ENCODE results near the gene VPS9D1.
"Not testable (repeated sequence)": the region's sequence is repeated elsewhere in the genome, so short reads cannot be mapped to it uniquely, and the experiment has no call there.

The VPS9D1 gene

GRCh38 chr16:89700100-89700648, 20.5 kb downstream of the VPS9D1 start:
- no peak for DNase-seq (ENCODE audit: low read depth, low spot score)
- Histone ChIP-seq H3K9me3 (ENCODE audit: low read depth, low read length) (no peaks in the 10 kb centered on the region), H3K27ac (no peak overlapping the region), H3K4me3 (peak overlapping the region; percentile 79), H3K36me3 (ENCODE audit: insufficient read depth, low read length) (no peaks in the 10 kb centered on the region), H3K9ac (ENCODE audit: insufficient read length) (no peak overlapping the region)
- TF ChIP-seq FOXP2 (optimal IDR thresholded peaks at IDR 0.05; ENCODE audit: control extremely low read depth, extremely low read length, insufficient read depth) (no peak), POLR2AphosphoS5 (IDR thresholded peaks at IDR 0.05; ENCODE audit: borderline replicate concordance, low read depth, low read length) (no peak), EZH2 (IDR thresholded peaks at IDR 0.05) (no peak)

DNA sequence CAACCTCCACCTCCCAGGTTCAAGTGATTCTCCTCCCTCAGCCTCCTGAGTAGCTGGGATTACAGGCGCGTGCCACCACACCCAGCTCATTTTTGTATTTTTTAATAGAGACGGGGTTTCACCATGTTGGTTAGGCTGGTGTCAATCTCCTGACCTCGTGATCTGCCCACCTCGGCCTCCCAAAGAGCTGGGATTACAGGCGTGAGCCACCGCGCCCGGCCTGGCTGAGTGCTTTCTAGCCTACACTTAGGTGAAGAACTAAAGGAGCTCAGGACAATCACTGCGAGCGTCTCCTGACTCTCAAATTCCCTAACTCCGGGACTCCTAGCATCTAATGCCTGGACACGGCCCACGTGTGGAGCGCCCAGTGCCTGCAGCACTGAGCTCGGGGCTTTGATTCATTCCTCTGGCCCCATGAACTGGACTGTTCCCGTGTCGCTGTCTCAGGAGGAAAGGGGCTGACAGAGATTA, 21.0 kb downstream of the VPS9D1 start:
- not testable (repeated sequence) for H3K9me3 ChIP-seq (ENCODE audit: low read depth, low read length)

DNA sequence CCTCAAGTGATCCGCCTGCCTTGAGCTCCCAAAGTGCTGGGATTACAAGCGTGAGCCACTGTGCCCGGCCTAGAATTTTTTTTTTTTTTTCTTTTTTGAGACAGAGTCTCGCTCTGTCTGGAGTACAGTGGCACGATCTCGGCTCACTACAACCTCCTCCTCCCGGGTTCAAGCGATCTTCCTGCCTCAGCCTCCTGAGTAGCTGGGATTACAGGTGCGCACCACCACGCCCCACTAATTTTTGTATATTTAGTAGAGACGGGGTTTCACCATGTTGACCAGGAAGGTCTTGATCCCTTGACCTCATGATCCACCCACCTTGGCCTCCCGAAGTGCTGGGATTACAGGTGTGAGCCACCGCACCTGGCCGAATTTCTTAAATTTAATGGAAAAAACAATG, 22.0 kb downstream of the VPS9D1 start:
- H3K27ac ChIP-seq; H3K9ac ChIP-seq (ENCODE audit: insufficient read length); H3K36me3 ChIP-seq (ENCODE audit: insufficient read depth, low read length); H3K9me3 ChIP-seq (ENCODE audit: low read depth, low read length); DNase-seq (ENCODE audit: low read depth, low spot score); H3K4me3 ChIP-seq: not testable (repeated sequence)

More for the DNA sequence above, 21.0 kb downstream of the VPS9D1 start:
- not testable (repeated sequence) for H3K36me3 ChIP-seq (ENCODE audit: insufficient read depth, low read length); H3K9ac ChIP-seq (ENCODE audit: insufficient read length); H3K27ac ChIP-seq; DNase-seq (ENCODE audit: low read depth, low spot score)
- H3K4me3 ChIP-seq: peak overlapping the region; percentile 79

DNA sequence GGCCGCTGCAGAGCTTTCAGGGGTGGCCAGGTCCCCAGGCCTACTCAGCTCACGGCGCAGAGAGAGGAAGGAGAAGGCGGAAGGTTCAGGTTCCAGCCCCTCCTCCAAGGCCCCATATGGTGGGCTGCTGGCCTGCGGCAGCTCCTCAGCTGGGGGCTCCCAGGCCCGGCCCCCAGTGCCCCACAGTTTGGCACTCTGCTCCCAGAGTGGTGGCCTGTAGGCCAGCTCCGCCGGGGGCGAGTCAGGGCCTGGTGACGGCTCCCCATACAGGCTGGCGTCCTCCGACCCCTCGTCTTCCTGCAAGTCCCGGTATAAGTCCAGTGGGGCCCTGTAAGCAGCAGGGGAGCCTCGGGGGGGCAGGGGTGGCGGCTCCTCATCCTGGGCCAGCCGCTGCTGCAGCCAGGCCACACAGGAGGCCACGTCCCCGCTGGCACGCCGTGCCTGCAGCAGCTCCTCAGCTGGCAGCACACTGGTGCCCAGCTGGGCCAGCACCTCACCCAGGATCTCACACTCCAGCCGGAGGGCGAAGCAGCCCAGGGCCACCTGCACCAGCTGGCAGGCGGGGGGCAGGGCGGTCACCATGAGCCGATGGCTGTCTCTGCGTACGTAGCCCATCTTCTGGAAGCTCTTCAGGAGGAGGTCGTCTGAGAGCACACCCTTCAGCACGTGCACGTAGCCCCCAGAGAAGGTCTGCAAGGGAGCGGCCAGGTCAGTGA, 22.9 kb downstream of the VPS9D1 start:
- TF ChIP-seq POLR2AphosphoS5 (IDR thresholded peaks at IDR 0.05; ENCODE audit: borderline replicate concordance, low read depth, low read length): no peak
- TF ChIP-seq EZH2 (IDR thresholded peaks at IDR 0.05): no peak
- no peak for TF ChIP-seq FOXP2 (optimal IDR thresholded peaks at IDR 0.05; ENCODE audit: control extremely low read depth, extremely low read length, insufficient read depth)
- no peak for DNase-seq (ENCODE audit: low read depth, low spot score)
- Histone ChIP-seq H3K36me3 (ENCODE audit: insufficient read depth, low read length) (peaks cover 2% of the 10 kb centered on the region; the same call in 1 of the 2 replicates), H3K9ac (ENCODE audit: insufficient read length) (no peak overlapping the region), H3K27ac (no peak overlapping the region), H3K9me3 (ENCODE audit: low read depth, low read length) (no peaks in the 10 kb centered on the region), H3K4me3 (no peak overlapping the region)

DNA sequence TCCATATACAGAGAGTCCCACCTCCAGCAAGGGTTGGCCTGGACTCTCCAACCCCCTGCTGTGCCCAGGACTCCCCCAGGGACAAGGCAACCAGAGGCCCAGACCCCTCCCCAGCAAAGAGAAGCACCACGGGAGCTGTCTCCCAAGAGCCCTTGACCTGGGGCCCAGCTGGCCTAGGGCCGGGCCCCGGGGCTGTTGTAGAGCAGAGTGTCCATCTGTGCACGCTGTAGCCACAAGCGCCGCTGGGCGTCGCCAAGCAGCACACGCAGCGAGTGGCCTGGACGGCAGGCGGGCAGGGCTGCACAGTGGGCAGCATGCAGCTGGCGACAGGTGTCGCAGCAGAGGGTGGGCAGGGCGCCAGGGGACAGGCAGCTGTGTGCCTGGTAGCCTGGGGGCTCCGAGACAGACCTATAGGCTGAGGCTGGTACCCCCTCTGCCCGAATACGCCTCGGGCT, 23.5 kb downstream of the VPS9D1 start:
- Histone ChIP-seq H3K36me3 (ENCODE audit: insufficient read depth, low read length) (peaks cover 2% of the 10 kb centered on the region; the same call in 1 of the 2 replicates), H3K9ac (ENCODE audit: insufficient read length) (no peak overlapping the region), H3K4me3 (no peak overlapping the region), H3K9me3 (ENCODE audit: low read depth, low read length) (no peaks in the 10 kb centered on the region), H3K27ac (no peak overlapping the region)
- no peak for TF ChIP-seq POLR2AphosphoS5 (IDR thresholded peaks at IDR 0.05; ENCODE audit: borderline replicate concordance, low read depth, low read length)
- TF ChIP-seq FOXP2 (optimal IDR thresholded peaks at IDR 0.05; ENCODE audit: control extremely low read depth, extremely low read length, insufficient read depth): no peak
- TF ChIP-seq EZH2 (IDR thresholded peaks at IDR 0.05): no peak
- DNase-seq (ENCODE audit: low read depth, low spot score): no peak

DNA sequence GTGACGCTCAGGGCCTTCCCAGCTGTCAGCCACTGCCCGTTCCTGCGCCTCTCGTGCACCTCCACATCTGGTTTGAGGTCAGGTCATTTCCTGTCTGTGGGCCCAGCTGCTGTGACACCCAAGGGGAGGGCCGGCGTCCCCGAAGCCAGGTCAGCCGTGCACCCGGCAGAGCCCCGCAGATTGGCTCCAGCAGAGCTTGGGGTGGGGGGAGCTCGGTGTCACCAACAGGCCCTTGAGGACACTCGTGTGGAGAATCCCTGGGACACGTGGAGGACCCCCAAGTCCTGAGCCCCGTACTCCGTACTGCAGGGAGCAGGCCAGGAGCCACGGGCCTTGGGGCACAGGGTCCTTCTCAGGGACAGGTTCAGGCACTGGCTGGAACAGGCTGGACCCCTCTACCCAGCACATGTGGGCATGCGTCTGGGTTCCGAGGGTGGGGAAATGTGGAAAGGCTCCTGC, 24.0 kb downstream of the VPS9D1 start:
- Histone ChIP-seq H3K27ac (no peak overlapping the region), H3K4me3 (no peak overlapping the region), H3K9ac (ENCODE audit: insufficient read length) (no peak overlapping the region), H3K36me3 (ENCODE audit: insufficient read depth, low read length) (peaks cover 2% of the 10 kb centered on the region; the same call in 1 of the 2 replicates), H3K9me3 (ENCODE audit: low read depth, low read length) (no peaks in the 10 kb centered on the region)
- TF ChIP-seq EZH2 (IDR thresholded peaks at IDR 0.05) (no peak), POLR2AphosphoS5 (IDR thresholded peaks at IDR 0.05; ENCODE audit: borderline replicate concordance, low read depth, low read length) (peak; percentile 30; the same call in 1 of the 2 replicates), FOXP2 (optimal IDR thresholded peaks at IDR 0.05; ENCODE audit: control extremely low read depth, extremely low read length, insufficient read depth) (no peak)
- DNase-seq (ENCODE audit: low read depth, low spot score): no peak

DNA sequence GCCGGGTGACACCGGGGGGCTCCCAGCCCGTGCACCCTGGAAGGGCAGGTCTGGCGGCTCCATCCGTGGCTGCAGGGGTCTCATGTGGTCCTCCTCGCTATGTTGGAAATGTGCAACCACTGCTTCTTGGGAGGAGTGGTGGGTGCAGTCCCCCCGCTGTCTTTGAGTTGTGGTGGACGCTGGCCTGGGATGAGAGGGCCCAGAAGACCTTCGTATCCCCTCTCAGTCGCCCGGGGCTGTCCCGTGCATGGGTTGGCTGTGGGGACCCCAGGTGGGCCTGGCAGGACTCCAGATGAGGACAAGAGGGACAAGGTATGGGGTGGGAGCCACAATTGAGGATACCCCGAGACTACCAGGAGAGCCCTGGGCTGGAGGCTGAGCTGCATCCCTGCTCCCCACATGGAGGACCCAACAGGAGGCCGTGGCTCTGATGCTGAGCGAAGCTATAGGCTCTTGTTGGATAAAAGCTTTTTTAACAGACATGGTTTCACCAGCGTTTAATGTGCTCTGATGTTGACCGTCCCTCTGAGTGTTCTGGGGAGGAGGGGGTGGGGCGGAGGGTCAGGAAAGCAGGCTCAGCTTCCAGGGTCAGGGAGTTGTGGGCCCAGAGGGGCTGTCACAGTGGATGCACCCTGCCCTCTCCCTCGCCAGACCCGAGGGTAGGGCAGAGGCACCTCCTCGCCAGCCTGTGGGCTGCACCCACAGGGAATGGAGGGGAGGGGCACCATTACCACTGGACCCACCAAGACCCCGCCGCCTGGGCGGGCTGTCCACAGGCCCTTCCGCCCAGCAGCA, 24.6 kb downstream of the VPS9D1 start:
- Histone ChIP-seq H3K36me3 (ENCODE audit: insufficient read depth, low read length) (peaks cover 2% of the 10 kb centered on the region; the same call in 1 of the 2 replicates), H3K27ac (no peak overlapping the region), H3K9me3 (ENCODE audit: low read depth, low read length) (no peaks in the 10 kb centered on the region), H3K4me3 (no peak overlapping the region), H3K9ac (ENCODE audit: insufficient read length) (no peak overlapping the region)
- DNase-seq (ENCODE audit: low read depth, low spot score): no peak
- no peak for TF ChIP-seq FOXP2 (optimal IDR thresholded peaks at IDR 0.05; ENCODE audit: control extremely low read depth, extremely low read length, insufficient read depth)
- TF ChIP-seq POLR2AphosphoS5 (IDR thresholded peaks at IDR 0.05; ENCODE audit: borderline replicate concordance, low read depth, low read length): no peak
- TF ChIP-seq EZH2 (IDR thresholded peaks at IDR 0.05): no peak

DNA sequence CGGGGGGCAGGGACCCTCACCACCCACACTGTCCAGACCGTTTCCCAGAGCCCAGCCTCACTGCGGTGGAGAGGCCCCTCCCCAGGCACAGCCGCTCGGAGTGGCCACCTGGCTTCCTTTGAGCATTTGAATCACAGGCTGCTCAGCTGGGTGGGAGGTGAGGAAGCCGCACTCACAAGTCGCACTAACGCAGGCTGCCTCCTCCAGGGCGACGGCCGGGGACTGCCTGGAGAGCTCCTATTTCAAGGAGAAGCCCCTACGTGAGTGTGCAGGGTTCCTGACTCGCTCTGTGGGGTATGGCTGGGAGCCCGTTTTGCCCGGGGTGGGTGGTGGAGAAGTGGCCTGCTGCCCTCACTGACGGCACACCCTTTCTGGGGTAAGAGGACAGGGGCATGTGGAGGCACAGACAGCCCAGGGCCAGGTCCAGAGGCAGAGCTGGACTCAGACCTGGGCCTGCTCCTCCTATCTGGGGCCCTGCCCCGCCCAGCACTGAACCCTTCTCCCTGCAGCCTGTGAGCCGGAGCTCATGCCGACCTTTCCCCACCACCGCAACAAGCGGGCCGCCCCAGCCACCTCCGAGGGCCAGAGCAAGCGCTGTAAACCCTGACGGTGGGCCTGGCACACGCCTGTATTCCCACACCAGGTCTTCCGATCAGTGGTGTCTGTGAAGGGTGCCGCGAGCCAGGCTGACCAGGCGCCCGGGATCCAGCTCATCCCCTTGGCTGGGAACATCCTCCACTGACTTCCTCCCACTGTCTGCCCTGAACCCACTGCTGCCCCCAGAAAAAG, 25.4 kb downstream of the VPS9D1 start:
- Histone ChIP-seq H3K9ac (ENCODE audit: insufficient read length) (no peak overlapping the region), H3K27ac (no peak overlapping the region), H3K4me3 (no peak overlapping the region), H3K9me3 (ENCODE audit: low read depth, low read length) (no peaks in the 10 kb centered on the region), H3K36me3 (ENCODE audit: insufficient read depth, low read length) (peaks cover 2% of the 10 kb centered on the region; the same call in 1 of the 2 replicates)
- TF ChIP-seq POLR2AphosphoS5 (IDR thresholded peaks at IDR 0.05; ENCODE audit: borderline replicate concordance, low read depth, low read length) (no peak), EZH2 (IDR thresholded peaks at IDR 0.05) (no peak), FOXP2 (optimal IDR thresholded peaks at IDR 0.05; ENCODE audit: control extremely low read depth, extremely low read length, insufficient read depth) (no peak)
- no peak for DNase-seq (ENCODE audit: low read depth, low spot score)

GRCh38 chr16:89694784-89695085, 26.0 kb downstream of the VPS9D1 start:
- not testable (repeated sequence) for H3K9ac ChIP-seq (ENCODE audit: insufficient read length); H3K36me3 ChIP-seq (ENCODE audit: insufficient read depth, low read length); DNase-seq (ENCODE audit: low read depth, low spot score); H3K27ac ChIP-seq; H3K4me3 ChIP-seq; H3K9me3 ChIP-seq (ENCODE audit: low read depth, low read length)

Data from SK-N-MC (cell line).